SW480 (cell line): ENCODE data around the gene RET.
A peak's percentile ranks its signal among the peaks of the same experiment; 100 is the strongest.

Experiments used
- DNase-seq: peaks from one replicate; pipeline ENCODE4 v3.0.0-alpha.2; 2016; ENCODE audit warnings: low spot score

Gene RET

DNA sequence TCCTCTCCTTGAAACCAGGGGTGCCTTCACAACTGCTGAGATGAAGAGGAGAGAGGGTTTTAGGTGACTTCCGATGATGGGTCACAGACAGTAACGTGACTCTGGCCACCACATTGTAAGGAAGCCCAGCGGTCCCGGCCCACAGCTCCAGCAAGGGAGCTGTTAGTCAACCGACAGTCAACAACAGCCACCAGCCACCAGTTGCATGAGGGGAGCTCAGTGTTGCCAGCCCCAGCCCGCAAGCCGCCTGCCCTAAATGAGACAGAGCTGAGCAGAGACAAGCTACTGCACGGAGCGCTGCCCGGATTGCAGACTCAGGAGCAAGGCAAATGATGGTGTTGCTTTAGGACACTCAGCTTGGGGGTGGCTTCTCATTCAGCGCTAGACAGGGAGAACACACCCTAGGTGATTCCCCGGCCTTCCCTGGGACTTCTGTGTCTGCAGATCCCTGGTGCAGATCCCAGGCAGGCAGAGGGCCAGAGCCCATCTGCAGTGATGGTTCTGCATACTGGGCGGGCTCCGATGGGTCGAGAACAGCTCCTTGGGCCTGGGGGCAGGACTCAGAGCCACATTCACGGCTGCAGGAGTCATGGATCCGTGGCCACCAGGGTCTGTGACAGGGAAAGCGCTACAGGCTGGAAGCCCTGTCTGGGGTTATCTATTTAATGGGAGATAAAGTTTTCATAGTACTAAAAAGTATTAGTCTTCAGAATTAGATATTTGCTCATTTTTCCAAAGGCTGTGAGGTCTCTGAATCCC is 14.3 kb upstream of the RET start:
- no peak for DNase-seq

DNA sequence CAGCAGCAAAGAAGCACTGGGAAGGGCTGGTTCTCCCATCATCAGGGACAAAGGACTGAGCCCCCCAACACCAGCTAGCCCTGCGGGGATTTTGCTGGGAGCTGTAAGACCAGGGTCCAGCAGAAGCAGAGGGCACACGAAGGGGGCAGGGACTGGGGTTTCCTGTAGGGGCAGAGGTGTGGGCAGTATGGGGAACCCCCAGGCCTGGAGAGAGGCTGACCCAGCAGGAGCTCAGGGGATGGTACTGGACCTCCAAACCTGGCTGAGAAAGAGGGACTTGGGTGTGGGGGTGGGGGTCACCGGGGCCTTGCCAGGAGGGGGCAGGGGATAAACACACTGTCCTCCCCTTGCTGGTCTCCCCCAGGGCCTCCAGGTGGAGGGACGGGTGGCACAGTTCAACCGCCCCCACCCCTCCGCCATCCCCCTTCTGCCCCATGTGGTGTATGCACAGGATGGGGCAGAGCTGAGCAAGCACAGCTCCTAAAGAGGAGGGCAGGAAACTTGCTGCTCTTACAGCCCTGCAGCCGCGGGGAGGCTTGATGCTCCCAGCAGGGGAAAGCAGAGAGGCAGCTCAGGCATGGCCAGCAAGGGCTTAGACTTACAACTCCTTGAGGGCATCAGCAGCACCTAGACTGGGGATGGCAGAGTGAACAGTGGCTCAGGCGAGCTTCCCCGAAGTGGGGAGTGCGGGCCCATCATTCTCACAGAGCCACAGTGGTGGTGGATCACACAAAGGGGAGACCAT is 12.4 kb upstream of the RET start:
- DNase-seq = no peak

DNA sequence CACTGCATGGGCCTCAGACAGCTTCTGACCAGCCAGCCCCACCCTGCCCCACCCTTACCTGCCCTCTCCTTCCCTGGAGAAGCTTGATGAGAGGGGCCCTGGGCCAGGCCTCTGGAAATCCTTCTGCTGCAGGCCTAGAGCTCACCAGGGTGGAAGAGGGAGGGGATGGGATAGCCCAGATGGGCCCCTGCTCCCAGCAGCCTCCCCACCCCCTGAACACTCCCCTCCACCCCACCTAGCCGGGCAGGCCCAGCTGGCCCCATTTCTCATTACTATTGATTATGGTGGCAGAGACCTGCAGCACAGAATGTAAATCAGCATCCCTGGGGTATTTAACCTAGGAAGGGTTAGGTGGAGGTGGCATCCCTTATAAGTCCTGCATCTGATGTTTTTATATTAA is 11.6 kb upstream of the RET start:
- DNase-seq = no peak

DNA sequence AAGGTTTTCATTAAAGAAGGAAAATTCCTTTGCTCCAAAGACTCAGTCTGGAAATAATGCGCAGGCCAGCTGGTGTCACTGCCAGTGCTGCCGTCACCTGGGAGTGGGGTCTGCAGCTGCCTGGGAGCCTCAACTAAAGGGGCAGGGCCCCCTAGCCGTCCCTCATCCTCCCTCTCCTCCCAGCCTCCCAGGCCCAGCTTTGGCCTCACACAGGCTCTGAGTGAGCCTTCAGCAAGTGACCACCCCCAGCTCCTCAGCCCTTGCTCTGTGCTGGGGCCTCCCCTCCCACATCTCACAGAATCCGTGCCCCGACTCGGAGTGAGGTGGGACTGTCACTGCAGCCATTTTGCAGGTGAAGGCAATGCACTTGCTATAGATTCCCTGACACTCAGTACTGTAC is 11.1 kb upstream of the RET start:
- no peak for DNase-seq

DNA sequence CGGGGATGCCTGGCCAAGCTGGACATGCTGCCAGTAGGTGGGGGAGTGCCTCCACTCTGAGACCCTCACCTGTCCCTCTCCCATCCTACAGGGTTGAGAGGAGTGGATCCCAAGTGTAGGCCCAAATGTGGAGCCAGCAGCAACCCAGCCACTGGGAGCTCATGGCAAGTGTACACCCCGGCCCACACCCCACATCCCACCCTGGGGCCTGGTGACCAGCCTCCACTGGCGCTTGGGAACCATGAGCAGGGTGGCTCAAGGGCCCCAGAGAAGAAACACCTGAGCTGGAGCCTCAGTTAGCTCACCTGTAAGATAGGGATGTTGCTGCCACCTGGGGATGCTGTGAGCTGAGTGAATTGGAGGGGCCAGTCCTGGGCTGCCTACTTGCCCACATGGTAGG is 10.4 kb upstream of the RET start:
- DNase-seq = no peak

DNA sequence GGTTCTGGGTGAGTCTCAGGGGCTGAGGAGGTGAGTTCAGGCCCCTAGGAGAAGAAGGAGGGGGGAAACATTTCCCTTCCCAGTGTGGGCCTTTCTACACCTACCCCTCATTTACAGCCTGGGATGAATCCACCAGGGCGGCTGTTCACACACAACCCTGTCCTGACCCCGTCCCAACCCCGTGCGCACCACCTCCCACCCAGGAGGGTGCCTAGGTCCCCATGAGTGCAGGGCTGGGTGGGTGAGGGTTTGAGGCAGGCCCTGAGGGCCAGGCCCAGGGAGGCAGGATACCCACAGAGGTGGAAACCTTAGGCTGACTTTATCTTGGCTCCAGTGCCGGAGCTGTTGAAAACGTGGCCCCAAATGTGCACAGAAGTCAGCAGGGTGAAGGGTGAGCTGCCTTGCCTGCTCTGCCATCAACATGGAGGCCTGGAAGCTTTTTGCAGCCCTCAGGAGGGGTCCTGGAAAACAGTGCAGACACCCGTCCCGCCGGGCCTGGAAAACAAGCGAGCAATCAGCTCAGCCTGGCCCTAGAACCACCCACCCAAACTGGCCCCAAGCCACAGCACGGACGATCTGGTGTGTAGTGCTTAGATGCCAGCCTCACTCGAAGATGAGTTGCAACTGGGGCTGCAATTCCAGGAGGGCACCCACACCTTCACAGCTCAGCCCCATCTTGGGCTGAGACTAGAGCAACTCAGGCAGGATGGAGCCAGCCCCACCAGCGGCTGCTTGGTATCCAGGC is 9.3 kb upstream of the RET start:
- DNase-seq = no peak

DNA sequence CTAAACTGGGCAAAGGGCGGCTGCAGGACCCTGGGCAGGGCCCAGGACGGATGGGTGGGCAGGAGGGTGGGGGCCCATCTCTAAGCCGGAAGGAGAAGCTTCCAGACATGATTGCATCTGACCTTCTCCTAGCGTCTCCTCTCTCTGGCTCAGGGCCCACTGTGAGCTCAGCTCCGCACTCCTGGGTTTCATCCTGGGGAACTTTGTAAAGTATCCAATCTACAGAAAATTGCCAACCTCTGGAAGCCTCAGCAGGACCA is 8.8 kb upstream of the RET start:
- no peak for DNase-seq

DNA sequence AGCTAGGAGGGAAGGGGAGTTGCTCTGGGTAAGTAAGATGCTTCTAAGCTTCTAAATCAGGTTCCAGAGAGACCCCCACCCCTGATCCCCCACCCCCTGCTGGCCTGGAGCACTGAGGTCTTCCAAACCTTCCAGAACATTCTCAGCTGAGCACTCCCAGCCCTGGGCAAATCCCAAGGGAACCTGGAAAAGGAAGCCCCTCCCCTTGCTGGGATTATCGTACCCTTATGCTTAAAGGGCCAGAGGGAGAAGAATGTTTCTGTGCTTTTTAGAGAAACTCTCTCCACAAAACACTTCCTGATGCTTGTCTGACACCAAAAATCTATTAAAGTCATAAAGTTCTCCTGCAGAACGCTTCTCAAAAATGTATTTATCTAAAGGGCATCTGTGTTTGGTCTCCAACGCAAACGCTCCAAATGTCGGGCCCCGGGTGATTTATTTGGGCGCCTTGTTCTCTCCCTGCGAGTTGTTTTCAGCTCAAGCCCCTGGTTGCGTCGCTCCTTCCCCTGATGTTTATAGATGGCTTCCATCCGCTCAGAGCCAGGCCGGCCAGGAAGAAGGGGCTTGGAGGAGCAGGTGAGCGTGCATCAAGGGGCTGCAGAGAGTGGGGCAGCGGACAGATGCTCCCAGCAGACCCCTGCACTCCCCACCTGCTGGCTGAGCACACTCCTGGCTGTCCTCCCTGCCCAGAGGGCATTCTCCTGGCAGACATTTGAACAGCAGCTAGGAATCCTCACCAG is 8.2 kb upstream of the RET start:
- DNase-seq = no peak

DNA sequence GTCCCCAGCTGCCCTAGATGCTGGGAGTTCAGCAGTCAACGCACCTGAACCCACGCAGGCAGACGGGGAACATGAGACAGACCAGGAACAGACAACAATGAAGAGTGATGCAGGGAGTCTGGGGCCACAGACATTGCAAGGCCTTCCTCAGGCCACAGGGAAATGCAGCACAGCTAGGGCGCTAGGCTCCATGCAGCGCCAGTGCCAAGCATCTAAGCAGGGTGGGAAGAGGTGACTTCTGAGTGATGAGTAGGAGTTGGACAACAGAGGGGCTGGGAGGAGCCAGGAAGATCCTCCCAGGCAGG is 7.7 kb upstream of the RET start:
- DNase-seq = no peak

DNA sequence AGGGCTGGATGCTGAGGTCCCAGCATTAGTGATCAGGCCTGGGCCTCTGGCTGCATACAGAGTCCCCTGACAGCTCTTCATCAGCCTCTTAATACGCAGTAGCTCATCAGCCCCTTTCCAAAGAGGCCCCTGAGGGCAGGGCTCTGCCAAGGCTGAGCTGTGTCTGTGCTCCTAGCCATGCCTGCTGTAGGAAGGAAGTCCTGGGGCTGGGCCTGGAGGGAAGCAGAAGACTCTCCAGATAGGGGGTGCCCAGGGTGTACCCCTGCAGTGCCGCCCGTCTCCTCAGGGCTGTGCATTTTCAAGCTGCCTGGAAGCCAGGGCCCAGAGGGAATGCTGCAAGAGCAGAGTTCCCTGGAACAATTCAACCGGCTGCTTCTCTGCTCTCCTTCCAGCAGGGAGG is 7.3 kb upstream of the RET start:
- DNase-seq = no peak

DNA sequence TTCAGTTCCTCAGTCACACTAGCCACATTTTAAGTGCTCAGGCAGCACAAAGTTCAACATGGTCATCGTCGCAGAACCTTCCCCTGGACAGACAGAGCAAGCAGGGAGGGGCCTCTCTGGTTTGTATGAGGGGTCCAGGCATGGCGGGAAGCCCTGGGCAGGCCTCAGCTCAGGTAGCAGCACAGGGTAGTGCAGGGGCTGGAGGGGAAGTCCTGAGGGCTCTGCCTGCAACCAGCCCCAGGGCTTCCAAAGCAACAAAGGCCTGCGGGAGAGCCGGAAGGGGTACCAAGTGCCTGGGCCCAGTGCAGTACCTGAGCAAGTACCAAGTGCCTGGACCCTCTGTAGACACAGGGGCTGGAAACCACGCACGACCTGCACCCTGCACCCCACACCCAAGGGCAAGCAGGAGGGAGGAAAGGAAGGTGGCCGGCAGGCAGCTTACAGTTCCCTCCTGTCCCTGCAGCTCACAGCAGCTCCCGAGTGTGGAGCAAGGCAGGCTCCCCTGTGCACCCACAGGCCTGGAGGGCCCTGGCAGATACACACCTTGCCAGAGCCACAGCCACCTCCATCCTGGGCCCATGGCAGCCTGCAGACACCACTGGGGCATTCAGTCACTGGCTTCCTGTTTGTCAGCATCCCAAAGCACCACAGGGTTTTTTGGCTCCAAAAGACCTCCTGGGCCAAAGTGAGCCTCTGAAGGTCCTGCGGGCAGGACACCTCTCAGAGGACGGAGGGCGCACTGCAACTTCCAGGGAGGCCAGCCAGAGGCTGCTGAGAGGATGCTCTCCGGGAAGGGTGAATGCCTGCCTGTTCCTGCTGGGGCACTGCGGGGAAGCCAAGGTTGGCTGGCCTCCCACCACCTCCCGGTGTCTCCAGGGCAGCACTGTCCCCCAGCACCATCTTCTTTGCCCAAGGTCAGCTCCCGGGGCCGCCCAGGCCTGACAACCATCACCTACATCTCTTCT is 6.5 kb upstream of the RET start:
- no peak for DNase-seq

DNA sequence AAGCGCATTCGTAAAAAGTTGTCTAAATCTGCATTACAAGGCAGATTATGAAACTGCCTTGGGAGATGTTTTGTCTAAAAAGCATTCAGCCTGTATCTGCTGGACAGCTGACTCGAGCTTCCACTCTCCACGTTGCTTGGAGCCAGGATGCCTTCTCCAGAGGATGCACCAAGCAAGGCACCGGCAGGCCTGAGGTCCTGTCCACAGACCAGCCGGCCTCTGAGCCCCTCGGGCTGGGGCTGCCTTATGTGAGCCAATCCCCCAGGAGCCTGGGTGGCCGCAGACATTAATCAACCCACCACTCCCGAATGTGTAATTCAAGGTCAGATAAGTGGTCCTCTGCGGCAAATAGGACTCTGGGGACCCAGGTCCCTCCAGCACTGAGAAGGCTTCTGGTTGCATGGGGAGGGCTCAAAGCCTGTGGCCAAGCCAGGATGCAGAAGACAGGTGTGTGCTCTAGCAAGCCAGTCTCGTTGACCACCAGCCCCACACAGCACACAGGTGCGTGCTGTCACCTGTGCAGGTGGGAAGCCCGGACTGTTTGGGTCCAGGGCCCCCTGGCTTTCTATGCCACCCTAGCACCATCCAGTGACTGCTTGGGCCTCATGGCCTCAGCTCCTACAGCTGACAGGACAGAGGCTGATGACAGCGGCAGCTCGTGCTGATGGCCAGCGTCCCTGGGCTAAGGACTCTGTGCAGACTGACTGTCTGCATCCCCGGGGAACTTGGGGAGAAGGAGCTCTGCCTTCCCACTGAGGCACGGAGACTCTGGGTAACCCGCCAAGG is 4.8 kb upstream of the RET start:
- DNase-seq = no peak

DNA sequence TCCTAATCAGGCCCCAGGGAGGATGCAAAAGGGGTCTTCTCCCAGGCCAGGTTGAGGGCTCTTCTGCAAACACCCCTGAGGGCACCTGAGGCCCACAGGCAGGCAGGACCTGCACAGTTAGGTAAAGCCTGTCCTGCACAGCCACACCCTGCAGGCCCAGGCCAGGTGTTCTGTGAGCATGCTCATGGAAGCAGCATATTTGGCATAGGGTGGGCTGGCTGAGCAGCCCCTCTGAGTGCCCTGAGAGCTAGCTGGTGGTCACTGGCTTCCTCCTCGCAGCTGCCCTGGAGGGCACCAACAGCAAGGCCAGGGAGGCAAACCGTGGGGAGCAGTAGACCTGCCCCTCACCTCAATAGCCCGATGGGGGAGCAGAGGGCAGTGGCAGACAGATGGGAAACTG is 3.7 kb upstream of the RET start:
- DNase-seq = no peak

DNA sequence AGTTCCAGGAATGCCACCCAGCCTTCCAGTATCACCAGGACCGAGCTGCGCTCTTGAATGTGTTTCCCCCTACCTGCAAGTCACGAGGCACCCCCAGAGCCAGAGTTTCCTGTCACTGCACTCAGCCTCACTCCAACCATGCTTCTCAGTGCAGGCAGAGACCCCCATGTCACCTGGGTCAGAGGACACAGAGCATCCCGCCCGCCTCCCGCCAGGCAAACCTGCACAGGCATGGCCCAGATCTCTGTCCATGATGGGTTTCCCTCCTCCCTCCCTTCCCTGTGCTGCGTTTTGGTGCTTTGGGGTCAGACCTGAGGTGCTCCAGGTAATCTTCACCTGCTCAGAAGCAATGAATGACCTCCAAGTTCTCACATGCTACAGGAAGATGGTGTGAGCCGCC is 3.1 kb upstream of the RET start:
- DNase-seq = no peak

DNA sequence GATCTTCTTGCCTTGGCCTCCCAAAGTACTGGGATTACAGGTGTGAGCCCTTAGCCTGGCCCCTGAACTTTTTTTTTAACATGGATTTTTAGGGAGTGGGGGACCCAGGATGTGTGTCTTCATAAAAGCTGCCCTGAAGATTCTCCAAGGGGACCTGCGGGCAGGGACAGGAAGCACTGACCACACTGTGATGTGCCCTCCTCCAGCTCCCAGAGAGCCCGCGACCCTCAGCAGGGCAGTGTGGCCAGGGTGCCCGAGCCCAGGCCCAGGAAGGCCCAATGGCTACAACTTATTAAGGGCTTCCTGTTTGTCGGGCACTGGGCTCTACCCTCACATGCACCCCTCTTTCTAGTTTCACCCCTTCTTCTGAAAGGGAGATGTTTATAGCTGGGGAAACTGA is 2.5 kb upstream of the RET start:
- no peak for DNase-seq

DNA sequence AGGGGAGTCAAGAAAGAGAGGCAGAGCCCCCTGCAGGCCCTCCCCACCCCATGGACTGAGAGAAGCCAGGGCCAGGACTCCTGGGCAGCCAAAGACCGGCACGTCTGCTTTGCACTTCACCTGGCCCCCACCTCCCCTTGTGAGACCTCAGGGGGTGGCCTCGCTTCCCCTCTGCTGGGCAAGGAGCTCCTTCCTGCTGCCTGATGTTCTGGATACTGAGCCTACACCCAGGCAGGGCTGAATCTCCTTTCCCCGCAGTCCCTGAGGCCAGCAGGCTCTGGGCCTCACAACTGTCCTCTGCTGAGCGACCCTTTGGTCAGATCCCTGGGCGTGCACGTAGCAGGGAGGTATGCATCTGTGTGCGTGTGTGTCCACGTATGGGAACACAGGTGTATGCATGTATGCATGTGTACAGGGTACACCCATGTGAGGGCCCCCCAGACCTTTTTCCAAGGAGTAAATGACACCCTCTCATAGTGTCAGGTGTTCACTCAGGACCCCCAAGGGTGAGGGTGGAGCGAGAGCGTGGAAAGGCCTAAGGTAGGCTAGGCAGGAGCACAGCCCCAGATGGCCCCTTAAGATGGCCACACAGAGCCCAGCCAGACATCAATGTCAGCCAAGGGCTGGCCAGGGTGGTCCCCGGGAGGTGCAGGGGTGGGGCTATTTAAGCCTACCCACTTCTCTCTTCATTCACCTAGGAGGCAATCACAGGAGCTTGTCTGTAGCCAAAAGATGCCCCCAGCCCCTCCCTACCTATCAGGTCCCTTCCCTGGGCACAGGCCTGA is 1.9 kb upstream of the RET start:
- DNase-seq = no peak

DNA sequence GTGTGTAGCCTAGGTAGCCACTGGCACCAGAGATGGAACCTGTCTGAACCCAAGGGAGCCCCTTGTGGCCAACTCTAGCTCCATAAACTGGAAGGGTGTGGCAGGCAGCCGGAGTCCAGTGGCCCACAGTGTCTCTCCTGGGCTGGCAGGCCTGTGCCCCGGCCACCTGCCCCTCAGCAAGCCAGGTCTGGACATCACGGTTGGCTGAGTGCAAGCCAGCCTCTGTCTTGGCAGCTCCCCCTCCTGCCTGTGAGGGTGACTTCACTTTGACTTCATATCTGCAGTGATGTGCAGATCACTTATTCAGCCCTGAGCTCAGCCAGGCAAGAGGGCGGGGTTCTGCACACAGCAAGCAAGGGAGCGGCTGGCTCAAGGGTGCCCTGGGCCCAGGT is 1.3 kb upstream of the RET start:
- DNase-seq = peak; percentile 33

DNA sequence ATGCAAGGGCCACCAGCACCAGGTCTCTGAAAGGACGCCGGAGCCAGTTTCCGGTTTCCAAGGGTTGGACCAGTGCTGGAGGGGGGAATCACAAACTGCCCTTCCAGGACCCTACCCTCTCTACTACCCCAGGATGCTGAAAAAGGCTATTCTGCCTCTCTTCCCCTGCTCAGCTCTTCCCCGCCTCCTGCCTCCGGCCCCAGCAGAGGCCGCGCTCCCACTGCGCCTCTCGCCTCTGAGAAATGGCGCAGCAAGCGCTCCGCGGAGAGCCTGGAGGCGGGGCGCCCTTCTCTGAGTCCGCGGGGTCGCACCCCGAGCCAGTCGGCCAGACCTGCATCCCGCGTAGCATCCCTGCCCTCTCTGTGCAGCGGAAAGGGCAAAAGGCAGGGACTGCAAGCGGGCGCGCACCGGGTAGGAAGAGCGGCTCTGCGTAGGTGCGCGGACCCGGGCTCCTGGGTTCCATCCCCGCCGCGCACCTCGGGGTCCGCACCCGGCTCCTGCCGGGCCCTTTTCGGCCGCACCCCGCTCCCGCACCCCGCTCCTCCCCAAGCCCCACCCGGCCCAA is 476 bp upstream of the RET start:
- no peak for DNase-seq

DNA sequence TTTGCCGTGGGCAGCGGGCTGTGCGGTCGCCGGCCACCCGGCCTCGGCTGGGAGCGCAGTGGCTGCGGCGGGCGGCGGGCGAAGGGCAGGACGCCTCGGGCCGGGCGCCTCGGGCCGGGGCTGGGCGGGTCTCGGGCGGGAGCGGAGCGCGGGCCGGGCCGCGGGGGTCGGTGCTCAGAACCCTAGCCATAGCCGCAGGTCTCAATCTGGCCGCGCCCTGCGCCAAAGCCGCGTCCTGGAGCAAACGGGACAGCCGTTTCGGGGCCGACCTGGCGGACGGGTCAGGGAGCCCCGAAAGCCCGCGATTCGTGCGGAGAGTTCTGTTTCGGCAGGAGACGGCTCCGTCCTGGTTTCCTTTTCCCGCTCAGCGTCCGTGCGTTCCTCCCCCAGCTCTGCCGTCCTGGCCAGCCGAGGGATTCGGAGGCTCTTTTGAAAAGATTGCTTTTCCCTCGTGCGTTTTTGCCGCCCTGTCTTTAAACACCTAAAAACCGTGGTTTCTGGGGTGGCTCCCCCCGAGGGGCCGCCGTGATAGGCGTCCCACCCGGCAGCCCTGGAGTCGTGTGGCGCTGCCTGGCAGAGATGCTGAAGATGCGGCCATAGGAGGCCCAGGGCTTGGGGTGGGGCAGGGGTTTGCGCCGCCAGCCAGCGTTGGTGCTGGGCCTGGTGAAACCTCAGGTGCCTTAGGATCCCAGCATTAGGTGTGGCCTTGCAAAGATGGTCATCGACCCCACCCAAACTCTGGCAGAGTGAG is 727 bp downstream of the RET start:
- no peak for DNase-seq
